Right lobe of liver (tissue), 4 donors: Measurements from ENCODE around the gene ALG1L2.
"Not testable (repeated sequence)": the region's sequence is repeated elsewhere in the genome, so short reads cannot be mapped to it uniquely, and the experiment has no call there.

Experiments
- POLR2A ChIP-seq: fragments of 450-650 bp; IDR thresholded peaks from one replicate; pipeline ENCODE4 v1.6.1; 2017; ENCODE audit warnings: antibody characterized with exemption, mild to moderate bottlenecking
- TF ChIP-seq, protein P1 (sequence below), 4 donors: fragments of 200-600 bp in 3 of 4; fragments of 450-650 bp in 1 of 4; IDR thresholded peaks; one replicate each; pipeline versions ENCODE4 v1.5.1 to v1.8.0; 2016 to 2022; ENCODE audit warnings: antibody characterized with exemption in 4 of 4, mild to moderate bottlenecking in 2 of 4
- donor health status: DM: no; HTN: no; CAD: no.
- donor health status: DM: no; HTN: no; CAD: no.
- donor health status: DM: no; HTN: yes; CAD: no.

DNA sequence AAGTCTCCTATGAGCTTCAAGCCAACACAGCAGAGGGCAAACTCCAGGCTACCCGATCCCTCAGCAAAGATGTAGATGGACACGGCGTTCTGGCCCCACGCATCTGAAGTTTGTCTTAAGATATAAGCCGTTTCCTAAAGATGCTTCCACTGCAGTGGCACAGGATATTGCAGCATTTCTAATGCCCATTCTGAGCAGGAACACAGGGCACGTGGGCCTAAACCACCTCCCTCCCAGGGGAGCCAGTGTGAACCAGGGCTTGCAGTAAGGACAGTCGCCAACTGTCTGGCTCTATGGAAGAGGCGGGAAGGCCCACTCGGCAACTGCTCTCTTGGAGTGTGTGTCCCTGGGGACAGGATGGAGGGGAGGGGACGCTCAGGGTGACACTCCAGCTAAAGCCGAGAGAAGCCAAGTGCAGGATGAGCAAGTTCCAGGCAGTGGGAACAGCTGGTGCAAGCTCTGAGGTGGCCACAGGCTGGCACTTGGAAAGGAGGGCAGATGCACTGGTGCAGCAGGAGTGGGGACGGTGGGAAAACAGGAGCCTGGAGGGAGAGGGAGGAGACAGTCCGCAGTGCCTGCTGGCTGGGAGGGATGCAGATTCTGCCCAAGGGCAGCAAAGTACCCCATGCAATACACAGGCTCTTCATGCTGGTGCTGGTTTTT lies 25.8 kb downstream of the ALG1L2 start:
- TF ChIP-seq, protein P1, sequence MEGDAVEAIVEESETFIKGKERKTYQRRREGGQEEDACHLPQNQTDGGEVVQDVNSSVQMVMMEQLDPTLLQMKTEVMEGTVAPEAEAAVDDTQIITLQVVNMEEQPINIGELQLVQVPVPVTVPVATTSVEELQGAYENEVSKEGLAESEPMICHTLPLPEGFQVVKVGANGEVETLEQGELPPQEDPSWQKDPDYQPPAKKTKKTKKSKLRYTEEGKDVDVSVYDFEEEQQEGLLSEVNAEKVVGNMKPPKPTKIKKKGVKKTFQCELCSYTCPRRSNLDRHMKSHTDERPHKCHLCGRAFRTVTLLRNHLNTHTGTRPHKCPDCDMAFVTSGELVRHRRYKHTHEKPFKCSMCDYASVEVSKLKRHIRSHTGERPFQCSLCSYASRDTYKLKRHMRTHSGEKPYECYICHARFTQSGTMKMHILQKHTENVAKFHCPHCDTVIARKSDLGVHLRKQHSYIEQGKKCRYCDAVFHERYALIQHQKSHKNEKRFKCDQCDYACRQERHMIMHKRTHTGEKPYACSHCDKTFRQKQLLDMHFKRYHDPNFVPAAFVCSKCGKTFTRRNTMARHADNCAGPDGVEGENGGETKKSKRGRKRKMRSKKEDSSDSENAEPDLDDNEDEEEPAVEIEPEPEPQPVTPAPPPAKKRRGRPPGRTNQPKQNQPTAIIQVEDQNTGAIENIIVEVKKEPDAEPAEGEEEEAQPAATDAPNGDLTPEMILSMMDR (IDR thresholded peaks at IDR 0.05): not testable (repeated sequence)
- not testable (repeated sequence) for TF ChIP-seq POLR2A
